SH-SY5Y (cell line): ENCODE data around the gene TPM4.

ENCODE experiments used
- GATA2 ChIP-seq: IDR thresholded peaks from 2 replicates; pipeline ENCODE4 v1.6.1; 2011; ENCODE audit warnings: mild to moderate bottlenecking, low read depth, low read length
- GATA3 ChIP-seq: IDR thresholded peaks from 2 replicates; pipeline ENCODE4 v1.6.1; 2011; ENCODE audit warnings: low read depth, mild to moderate bottlenecking, low read length, moderate library complexity

DNA sequence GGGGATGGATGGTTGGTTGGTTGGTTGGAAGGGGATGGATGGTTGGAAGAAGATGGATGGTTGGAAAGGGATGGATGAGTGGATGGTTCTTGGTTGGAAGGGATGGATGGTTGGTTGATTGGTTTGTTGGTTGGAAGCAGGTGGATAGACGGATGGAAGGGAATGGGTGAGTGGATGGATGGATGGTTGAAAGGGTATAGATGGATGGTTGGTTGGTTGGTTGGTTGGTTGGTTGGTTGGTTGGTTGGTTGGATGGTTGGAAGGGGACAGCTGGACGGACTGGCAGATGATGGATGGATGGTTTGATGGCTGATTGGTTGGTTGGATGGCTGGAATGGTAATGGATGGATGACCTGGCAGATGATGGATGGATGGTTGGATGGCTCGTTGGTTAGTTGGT, 55.4 kb downstream of the TPM4 start:
- TF ChIP-seq GATA2 (no peak), GATA3 (no peak)
